BLaER1 treated with 17β-estradiol and CSF1 and Interleukin-3, amounts not matched to agents 10 nM and 100 nM (cell line): ENCODE results near the gene DDX25.
A peak's percentile ranks its signal among the peaks of the same experiment; 100 is the strongest.

Source experiments
- H3K27ac ChIP-seq, 11 experiments: shearing (Covaris generic); formaldehyde crosslinking; 2 replicates each; pipeline ENCODE4 v1.8.1; 2022
- H3K27me3 ChIP-seq, 11 experiments: shearing (Covaris generic); formaldehyde crosslinking; 2 replicates each; pipeline ENCODE4 v1.8.1; 2022
- H3K36me3 ChIP-seq, 11 experiments: shearing (Covaris generic); formaldehyde crosslinking; 2 replicates each; pipeline ENCODE4 v1.8.1; 2022
- H3K4me1 ChIP-seq, 10 experiments: shearing (Covaris generic); formaldehyde crosslinking; 2 replicates each; pipeline ENCODE4 v1.8.1; 2022
- H3K4me2 ChIP-seq, 11 experiments: shearing (Covaris generic); formaldehyde crosslinking; 2 replicates each; pipeline ENCODE4 v1.8.1; 2022
- H3K4me3 ChIP-seq, 10 experiments: shearing (Covaris generic); formaldehyde crosslinking; 2 replicates each; pipeline ENCODE4 v1.8.1; 2022
- H3K9ac ChIP-seq, 11 experiments: shearing (Covaris generic); formaldehyde crosslinking; 2 replicates each; pipeline ENCODE4 v1.8.1; 2022
- H3K9me3 ChIP-seq, 11 experiments: shearing (Covaris generic); formaldehyde crosslinking; replicated peaks in 1 of 11; 2 replicates each; pipeline ENCODE4 v1.8.1; 2022
- H4K20me1 ChIP-seq, 11 experiments: shearing (Covaris generic); formaldehyde crosslinking; 2 replicates each; pipeline ENCODE4 v1.8.1; 2022
- Cebpa-rat ChIP-seq, 11 experiments: shearing (Covaris generic); IDR thresholded peaks; 2 replicates each; pipeline ENCODE4 v1.8.1; 2022

The DDX25 gene

DNA sequence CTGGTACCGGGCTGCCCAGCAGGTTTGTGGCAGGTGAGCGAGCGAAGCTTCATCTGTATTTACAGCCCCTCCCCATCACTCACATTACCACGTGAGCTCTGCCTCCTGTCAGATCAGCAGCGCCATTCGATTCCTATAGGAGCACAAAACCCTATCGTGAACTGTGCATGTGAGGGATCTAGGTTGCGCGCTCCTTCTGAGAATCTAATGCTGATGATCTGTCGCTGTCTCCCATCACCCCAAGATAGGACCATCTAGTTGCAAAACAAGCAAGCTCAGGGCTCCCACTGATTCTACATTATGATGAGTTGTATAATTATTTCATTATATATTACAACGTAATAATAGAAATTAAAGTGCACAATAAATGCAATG lies 25.8 kb downstream of the DDX25 start:
- no peak for TF ChIP-seq Cebpa-rat (IDR thresholded peaks at IDR 0.05)
- H3K9me3 ChIP-seq: no peaks in the 10 kb centered on the region
- no peak overlapping the region for H3K27ac ChIP-seq
- no peak overlapping the region for H3K4me3 ChIP-seq
- peak overlapping the region in 1 of 11 experiments; percentile 41; a peak in 2 of 22 replicates for H3K4me2 ChIP-seq
- H3K9ac ChIP-seq: no peak overlapping the region
- no peaks in the 10 kb centered on the region for H4K20me1 ChIP-seq
- no peaks in the 10 kb centered on the region for H3K27me3 ChIP-seq
- no peaks in the 10 kb centered on the region for H3K36me3 ChIP-seq
- H3K4me1 ChIP-seq: peaks cover 0 to 7% (median 0%) of the 10 kb centered on the region in 10 experiments; a peak in 5 of 20 replicates

DNA sequence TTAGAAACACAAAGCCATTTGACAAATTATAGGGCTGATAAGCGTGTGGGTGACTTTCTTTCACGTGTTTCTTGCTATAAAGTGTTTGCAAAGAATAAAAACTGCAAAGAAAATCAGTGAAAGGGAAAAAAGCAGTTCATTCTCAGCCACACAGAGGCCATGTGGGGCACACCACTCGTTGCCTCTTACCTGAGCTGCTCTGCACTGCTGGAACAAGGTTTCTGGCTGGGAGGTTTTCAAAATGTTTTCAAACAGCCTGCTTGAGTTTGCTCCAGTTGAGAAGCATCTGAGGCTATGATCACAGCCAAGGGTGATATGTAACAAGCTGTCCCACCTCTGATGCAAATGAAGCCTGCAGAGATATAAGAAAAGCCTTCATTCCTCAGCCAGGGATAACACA lies 26.8 kb downstream of the DDX25 start:
- no peaks in the 10 kb centered on the region for H3K36me3 ChIP-seq
- H3K27me3 ChIP-seq: no peaks in the 10 kb centered on the region
- TF ChIP-seq Cebpa-rat (IDR thresholded peaks at IDR 0.05): no peak
- no peak overlapping the region for H3K27ac ChIP-seq
- no peak overlapping the region for H3K4me3 ChIP-seq
- no peaks in the 10 kb centered on the region for H3K9me3 ChIP-seq
- no peak overlapping the region for H3K9ac ChIP-seq
- H4K20me1 ChIP-seq: no peaks in the 10 kb centered on the region
- H3K4me1 ChIP-seq: peaks cover 0 to 7% (median 0%) of the 10 kb centered on the region in 10 experiments; a peak in 5 of 20 replicates
- H3K4me2 ChIP-seq: no peak overlapping the region

DNA sequence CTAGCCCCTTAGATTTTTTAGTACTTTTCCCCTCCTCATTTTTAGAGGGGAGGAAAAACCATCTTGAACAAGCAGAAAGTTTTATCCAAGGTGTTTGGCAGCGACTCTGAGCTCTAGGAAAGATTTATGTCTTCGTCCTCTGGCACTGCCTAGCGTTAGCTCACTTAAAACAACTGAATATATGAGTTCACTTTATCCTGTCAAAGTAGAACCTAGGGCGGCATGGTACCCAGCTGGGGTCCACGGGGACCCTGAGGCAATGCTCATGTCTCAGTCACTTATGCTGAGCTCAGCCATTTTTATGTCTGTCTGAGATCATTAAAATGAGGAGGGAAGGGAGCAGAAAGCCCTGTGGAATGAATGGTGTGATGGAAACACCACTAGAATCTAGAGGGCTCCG lies 27.4 kb downstream of the DDX25 start:
- no peaks in the 10 kb centered on the region for H3K9me3 ChIP-seq
- H3K36me3 ChIP-seq: no peaks in the 10 kb centered on the region
- no peak overlapping the region for H3K9ac ChIP-seq
- H3K4me3 ChIP-seq: no peak overlapping the region
- H3K27ac ChIP-seq: no peak overlapping the region
- no peak overlapping the region for H3K4me2 ChIP-seq
- H4K20me1 ChIP-seq: no peaks in the 10 kb centered on the region
- H3K27me3 ChIP-seq: no peaks in the 10 kb centered on the region
- peaks cover 0 to 7% (median 0%) of the 10 kb centered on the region in 10 experiments; a peak in 5 of 20 replicates for H3K4me1 ChIP-seq
- no peak for TF ChIP-seq Cebpa-rat (IDR thresholded peaks at IDR 0.05)

DNA sequence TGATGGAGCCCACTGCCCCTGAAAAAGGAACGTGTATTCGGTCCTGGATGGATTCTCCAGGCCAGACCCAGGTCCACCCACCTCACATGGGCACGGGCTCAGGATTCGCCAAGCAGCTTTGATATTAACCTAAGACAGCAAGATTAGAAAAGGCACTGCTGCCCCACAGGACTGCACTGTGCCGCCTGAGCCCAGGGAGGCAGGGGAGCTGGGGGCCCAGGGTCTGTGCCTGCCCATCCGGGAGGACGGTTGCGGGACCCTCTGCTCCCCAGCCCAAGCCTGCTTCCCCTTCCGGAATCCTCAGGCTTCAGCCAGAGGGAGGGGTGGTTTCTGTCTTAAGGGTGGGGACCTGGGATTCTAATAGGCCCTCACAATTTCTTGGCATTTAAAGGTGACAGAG lies 28.0 kb downstream of the DDX25 start:
- Histone ChIP-seq H3K4me2 (no peak overlapping the region), H3K9ac (no peak overlapping the region), H3K4me1 (peaks cover 0 to 7% (median 0%) of the 10 kb centered on the region in 10 experiments; a peak in 5 of 20 replicates), H3K27me3 (no peaks in the 10 kb centered on the region), H3K9me3 (no peaks in the 10 kb centered on the region), H4K20me1 (no peaks in the 10 kb centered on the region), H3K27ac (no peak overlapping the region), H3K4me3 (no peak overlapping the region), H3K36me3 (no peaks in the 10 kb centered on the region)
- TF ChIP-seq Cebpa-rat (IDR thresholded peaks at IDR 0.05): no peak

DNA sequence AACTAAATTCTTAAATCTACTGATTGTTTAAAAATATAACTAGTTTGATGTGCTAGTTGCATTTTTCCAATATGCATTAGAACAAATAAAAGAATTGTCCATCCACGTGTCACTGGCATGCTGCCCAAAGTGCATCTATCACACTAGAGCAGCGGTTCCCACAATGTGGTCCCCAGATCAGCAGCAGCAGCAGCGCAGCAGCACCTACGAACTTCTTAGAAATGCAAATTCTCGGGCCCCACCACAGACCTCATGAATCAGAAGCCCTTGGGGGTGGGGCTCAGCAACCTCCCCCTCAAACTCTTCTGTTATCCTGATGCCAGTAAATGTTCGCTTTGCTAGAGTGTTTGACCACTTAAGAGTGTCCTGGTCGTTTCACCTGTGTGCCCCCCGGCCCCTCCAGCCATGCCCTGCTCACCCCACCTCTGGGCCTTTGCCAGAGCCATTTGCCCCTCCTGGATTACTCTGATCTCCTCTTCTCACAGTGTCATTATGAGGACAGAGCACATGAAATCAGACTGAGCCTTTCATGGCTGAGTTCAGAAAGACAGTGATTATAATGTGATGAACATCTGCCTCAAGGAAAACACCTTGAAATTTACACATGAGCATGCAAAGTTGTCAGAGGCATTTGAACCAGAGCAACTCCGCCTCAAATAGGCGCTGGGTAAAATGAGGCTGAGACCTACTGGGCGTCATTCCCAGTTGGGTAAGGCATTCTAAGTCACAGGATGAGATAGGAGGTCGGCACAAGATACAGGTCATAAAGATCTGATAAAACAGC lies 28.9 kb downstream of the DDX25 start:
- TF ChIP-seq Cebpa-rat (IDR thresholded peaks at IDR 0.05): no peak

DNA sequence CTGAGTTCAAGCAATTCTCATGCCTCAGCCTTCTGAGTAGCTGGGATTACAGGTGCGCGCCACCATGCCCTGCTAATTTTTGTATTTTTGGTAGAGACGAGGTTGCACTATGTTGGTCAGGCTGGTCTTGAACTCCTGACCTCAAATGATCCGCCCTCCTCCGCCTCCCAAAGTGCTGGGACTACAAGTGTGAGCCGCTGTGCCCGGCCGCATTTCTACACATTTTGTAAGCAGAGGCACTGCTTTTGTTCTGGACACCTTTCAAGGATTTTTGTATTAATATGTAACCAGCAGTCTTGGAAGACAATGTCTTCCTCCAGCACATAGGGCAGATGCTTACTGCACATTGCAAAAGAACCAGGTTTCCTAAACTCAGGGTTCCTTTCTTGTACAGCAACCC lies 30.2 kb downstream of the DDX25 start:
- Histone ChIP-seq H3K4me1 (peaks cover 0 to 16% (median 8%) of the 10 kb centered on the region in 10 experiments; a peak in 13 of 20 replicates), H3K4me2 (no peak overlapping the region), H3K9ac (no peak overlapping the region), H3K36me3 (no peaks in the 10 kb centered on the region), H3K4me3 (no peak overlapping the region), H3K27me3 (no peaks in the 10 kb centered on the region), H3K27ac (no peak overlapping the region), H4K20me1 (no peaks in the 10 kb centered on the region), H3K9me3 (no peaks in the 10 kb centered on the region)
- no peak for TF ChIP-seq Cebpa-rat (IDR thresholded peaks at IDR 0.05)

More for the DNA sequence above, 28.9 kb downstream of the DDX25 start:
- Histone ChIP-seq H3K27ac (no peak overlapping the region), H3K9me3 (no peaks in the 10 kb centered on the region), H3K9ac (no peak overlapping the region), H4K20me1 (no peaks in the 10 kb centered on the region), H3K4me2 (no peak overlapping the region), H3K27me3 (no peaks in the 10 kb centered on the region), H3K4me1 (peaks cover 0 to 10% (median 3%) of the 10 kb centered on the region in 10 experiments; a peak in 12 of 20 replicates), H3K36me3 (no peaks in the 10 kb centered on the region), H3K4me3 (no peak overlapping the region)

DNA sequence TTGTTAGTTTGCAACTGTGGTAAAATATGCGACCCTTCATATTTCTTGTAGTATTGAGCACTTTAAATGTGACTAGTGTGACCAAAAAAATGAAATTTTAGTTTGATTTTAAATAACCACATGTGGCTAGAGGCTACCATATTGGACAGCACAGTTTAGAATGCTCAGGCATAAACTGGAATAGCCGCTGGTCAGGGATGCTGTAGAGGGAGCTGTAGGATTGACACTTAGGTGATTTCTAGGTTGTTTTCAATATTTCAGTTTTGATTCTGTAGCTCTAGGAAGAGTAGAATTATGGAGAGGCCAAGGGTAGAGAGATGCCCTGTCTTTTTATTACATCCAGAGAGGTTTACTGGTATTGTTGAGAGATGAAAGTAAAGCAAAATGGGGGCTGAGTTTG lies 30.7 kb downstream of the DDX25 start:
- no peak for TF ChIP-seq Cebpa-rat (IDR thresholded peaks at IDR 0.05)
- Histone ChIP-seq H3K27me3 (no peaks in the 10 kb centered on the region), H3K9ac (no peak overlapping the region), H3K4me2 (no peak overlapping the region), H3K4me3 (no peak overlapping the region), H3K27ac (no peak overlapping the region), H3K36me3 (no peaks in the 10 kb centered on the region), H3K4me1 (peaks cover 0 to 10% (median 7%) of the 10 kb centered on the region in 10 experiments; a peak in 11 of 20 replicates), H3K9me3 (no peaks in the 10 kb centered on the region), H4K20me1 (no peaks in the 10 kb centered on the region)

DNA sequence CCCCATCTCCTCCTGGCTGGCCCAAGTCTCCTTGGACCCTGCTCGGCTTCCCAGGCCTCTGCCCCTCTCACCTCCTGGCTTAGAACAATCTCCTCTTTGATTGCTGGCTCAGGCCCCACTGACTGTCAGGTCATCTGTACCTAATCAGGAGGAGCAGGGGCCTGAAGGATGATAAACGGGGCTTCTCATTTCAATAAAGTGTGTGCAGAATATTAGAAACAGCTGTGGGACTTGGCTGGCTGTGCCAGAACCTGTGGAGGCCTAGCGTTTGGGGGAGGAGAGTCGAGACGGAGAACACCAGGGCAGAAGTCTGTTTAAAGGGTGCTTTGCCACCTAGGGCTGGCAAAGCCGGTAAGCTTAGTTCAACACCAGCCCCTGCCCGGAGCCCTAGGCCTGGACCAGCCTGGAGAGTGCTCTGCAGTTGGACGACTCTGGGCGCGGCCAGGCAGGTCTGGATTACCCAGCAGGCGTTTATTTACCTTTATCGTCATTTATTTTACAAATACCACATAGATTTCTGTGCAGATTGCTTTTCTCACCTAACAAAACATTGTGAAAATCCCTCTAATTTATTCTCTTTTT lies 31.4 kb downstream of the DDX25 start:
- TF ChIP-seq Cebpa-rat (IDR thresholded peaks at IDR 0.05): no peak
- Histone ChIP-seq H3K9me3 (no peaks in the 10 kb centered on the region), H3K4me1 (peaks cover 0 to 10% (median 7%) of the 10 kb centered on the region in 10 experiments; a peak in 11 of 20 replicates), H4K20me1 (no peaks in the 10 kb centered on the region), H3K4me2 (no peak overlapping the region), H3K4me3 (no peak overlapping the region), H3K9ac (no peak overlapping the region), H3K27ac (no peak overlapping the region), H3K27me3 (no peaks in the 10 kb centered on the region), H3K36me3 (no peaks in the 10 kb centered on the region)

DNA sequence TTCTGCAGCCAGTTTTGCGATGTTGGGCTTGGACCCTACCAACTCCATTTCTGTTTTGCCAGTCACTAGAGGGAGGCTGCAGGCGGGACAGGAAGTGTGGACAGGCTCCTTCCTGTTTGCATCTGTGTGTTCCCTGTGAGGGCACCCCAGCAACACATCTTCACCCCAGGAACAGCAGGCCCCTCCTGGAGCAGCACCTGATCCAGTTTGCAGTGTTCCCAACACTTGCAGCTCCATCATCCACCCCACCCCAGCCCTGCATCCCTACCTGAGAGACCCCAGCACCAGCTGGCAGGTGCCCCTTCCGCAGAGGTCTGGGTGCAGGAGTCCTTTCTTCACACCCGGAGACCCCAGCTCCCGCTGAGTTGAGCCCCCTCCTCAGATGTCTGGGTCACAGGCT lies 34.1 kb downstream of the DDX25 start:
- H3K4me1 ChIP-seq: peaks cover 0 to 32% (median 29%) of the 10 kb centered on the region in 10 experiments; a peak in 16 of 20 replicates

More for the DNA sequence above, 34.1 kb downstream of the DDX25 start:
- Histone ChIP-seq H3K9me3 (no peaks in the 10 kb centered on the region), H3K4me2 (peak overlapping the region in 9 of 11 experiments; percentile 17 to 49 (median 32); a peak in 16 of 22 replicates), H3K27ac (no peak overlapping the region), H4K20me1 (no peaks in the 10 kb centered on the region), H3K36me3 (no peaks in the 10 kb centered on the region), H3K27me3 (no peaks in the 10 kb centered on the region), H3K9ac (no peak overlapping the region), H3K4me3 (no peak overlapping the region)
- TF ChIP-seq Cebpa-rat (IDR thresholded peaks at IDR 0.05): no peak
